GM19035 (cell line): ENCODE data around the gene NCAN.
"Not testable (repeated sequence)": the region's sequence is repeated elsewhere in the genome, so short reads cannot be mapped to it uniquely, and the experiment has no call there.

ENCODE experiments used
- ATAC-seq: cut with Tn5 transposase; IDR thresholded peaks from one replicate; pipeline ENCODE4 v1.9.1; 2021; ENCODE audit not compliant: unreplicated experiment

NCAN gene

GRCh38 chr19:19223636-19224035 lies 11.9 kb downstream of the NCAN start:
- ATAC-seq, result no peak

- no peak for ATAC-seq
Observed at GRCh38 chr19:19224150-19224851, 12.5 kb downstream of the NCAN start.

- no peak for ATAC-seq
Observed at GRCh38 chr19:19224852-19225494, 13.2 kb downstream of the NCAN start.

- ATAC-seq, result no peak
Observed at GRCh38 chr19:19226204-19226603, 14.4 kb downstream of the NCAN start.

GRCh38 chr19:19226663-19227062 lies 14.9 kb downstream of the NCAN start:
- no peak for ATAC-seq

GRCh38 chr19:19227217-19227616 lies 15.5 kb downstream of the NCAN start:
- ATAC-seq, result no peak

GRCh38 chr19:19229701-19230100 lies 17.9 kb downstream of the NCAN start:
- no peak for ATAC-seq

- no peak for ATAC-seq
Observed at GRCh38 chr19:19230999-19231398, 19.2 kb downstream of the NCAN start.

GRCh38 chr19:19232261-19232721 lies 20.5 kb downstream of the NCAN start:
- no peak for ATAC-seq

GRCh38 chr19:19234220-19234816 lies 22.6 kb downstream of the NCAN start:
- ATAC-seq, result no peak

GRCh38 chr19:19236173-19236572 lies 24.4 kb downstream of the NCAN start:
- ATAC-seq, result no peak

GRCh38 chr19:19238126-19238894 lies 26.6 kb downstream of the NCAN start:
- ATAC-seq, result no peak

GRCh38 chr19:19239675-19240074 lies 27.9 kb downstream of the NCAN start:
- ATAC-seq, result no peak

- no peak for ATAC-seq
Observed at GRCh38 chr19:19240476-19240875, 28.7 kb downstream of the NCAN start.

- no peak for ATAC-seq
Observed at GRCh38 chr19:19250196-19250801, 38.5 kb downstream of the NCAN start.

- ATAC-seq, result not testable (repeated sequence)
Observed at GRCh38 chr19:19253409-19253808, 41.7 kb downstream of the NCAN start.

- no peak for ATAC-seq
Observed at GRCh38 chr19:19256072-19256969, 44.6 kb downstream of the NCAN start.

GRCh38 chr19:19257137-19257536 lies 45.4 kb downstream of the NCAN start:
- ATAC-seq, result no peak

GRCh38 chr19:19257836-19258588 lies 46.3 kb downstream of the NCAN start:
- ATAC-seq, result no peak
